Activated T-cell treated with anti-CD3 and anti-CD28 coated beads, Interleukin-2, amount 50 U/mL, for 24 hours (primary cell): ENCODE measurements around the gene OLFM4.
"Not testable (repeated sequence)": the region's sequence is repeated elsewhere in the genome, so short reads cannot be mapped to it uniquely, and the experiment has no call there.

Experiments
- DNase-seq: peaks from one replicate; pipeline ENCODE4 v3.0.0-alpha.2; 2020
- H3K27ac Mint-ChIP-seq: 2 replicates; pipeline ENCODE4 v1.8.0; 2020; ENCODE audit warnings: mild to moderate bottlenecking, mixed read lengths
- H3K27me3 Mint-ChIP-seq: 2 replicates; pipeline ENCODE4 v1.8.0; 2020; ENCODE audit warnings: mixed read lengths
- H3K36me3 Mint-ChIP-seq: 2 replicates; pipeline ENCODE4 v1.8.0; 2020; ENCODE audit warnings: low read depth, mixed read lengths
- H3K4me1 Mint-ChIP-seq: 2 replicates; pipeline ENCODE4 v1.8.0; 2020; ENCODE audit warnings: low read depth, mixed read lengths
- H3K4me3 Mint-ChIP-seq: 2 replicates; pipeline ENCODE4 v1.8.0; 2020; ENCODE audit warnings: mild to moderate bottlenecking, moderate library complexity, mixed read lengths
- H3K9me3 Mint-ChIP-seq: 2 replicates; pipeline ENCODE4 v1.8.0; 2020; ENCODE audit warnings: mixed read lengths

Gene OLFM4

DNA sequence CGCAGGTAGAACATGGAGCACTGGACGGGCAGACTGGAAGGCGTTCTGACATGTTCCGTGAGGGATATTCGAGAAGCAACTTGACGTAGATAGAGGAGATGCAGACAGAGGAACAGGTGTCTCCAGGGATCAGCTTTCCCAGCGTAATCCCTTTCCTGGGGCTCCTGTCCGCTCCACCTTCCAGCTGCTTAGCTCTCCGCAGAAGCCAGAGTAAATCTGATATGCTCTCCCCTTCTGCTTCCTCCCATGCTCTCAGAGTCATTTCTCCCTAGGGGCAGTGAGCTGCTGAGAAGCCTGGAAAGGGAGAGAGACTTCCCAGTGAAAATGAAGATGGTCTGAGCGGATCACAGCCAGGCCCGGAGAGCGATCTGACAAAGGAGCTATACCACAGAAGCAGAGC, 23.0 kb upstream of the OLFM4 start:
- Mint-ChIP-seq H3K4me1 (no peaks in the 10 kb centered on the region), H3K4me3 (no peak overlapping the region), H3K36me3 (no peaks in the 10 kb centered on the region), H3K9me3 (no peaks in the 10 kb centered on the region), H3K27me3 (peaks cover 8% of the 10 kb centered on the region), H3K27ac (no peak overlapping the region)
- no peak for DNase-seq

DNA sequence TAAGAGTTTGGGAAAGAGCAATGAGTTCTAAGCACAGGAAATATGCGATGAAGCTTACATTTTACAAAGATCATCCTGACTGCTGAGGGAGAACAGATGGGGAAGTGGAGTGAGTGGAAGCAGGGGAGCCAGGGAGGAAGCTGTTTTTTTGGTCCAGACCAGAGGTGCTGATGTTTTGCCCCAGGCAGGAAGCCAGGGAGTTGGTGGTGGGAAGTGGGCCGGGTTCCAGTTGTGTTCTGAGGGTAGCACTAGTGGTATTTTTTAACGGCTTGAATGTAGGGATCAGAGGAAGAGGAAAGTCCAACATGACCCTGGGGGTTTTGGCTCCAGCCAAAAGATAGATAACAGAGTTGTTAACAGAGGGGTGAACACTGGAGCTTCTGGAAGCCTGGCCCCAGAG, 20.7 kb upstream of the OLFM4 start:
- H3K27me3 Mint-ChIP-seq = peaks cover 8% of the 10 kb centered on the region
- H3K27ac Mint-ChIP-seq = no peak overlapping the region
- DNase-seq = no peak
- no peaks in the 10 kb centered on the region for H3K9me3 Mint-ChIP-seq
- H3K4me3 Mint-ChIP-seq = no peak overlapping the region
- no peaks in the 10 kb centered on the region for H3K4me1 Mint-ChIP-seq
- no peaks in the 10 kb centered on the region for H3K36me3 Mint-ChIP-seq

DNA sequence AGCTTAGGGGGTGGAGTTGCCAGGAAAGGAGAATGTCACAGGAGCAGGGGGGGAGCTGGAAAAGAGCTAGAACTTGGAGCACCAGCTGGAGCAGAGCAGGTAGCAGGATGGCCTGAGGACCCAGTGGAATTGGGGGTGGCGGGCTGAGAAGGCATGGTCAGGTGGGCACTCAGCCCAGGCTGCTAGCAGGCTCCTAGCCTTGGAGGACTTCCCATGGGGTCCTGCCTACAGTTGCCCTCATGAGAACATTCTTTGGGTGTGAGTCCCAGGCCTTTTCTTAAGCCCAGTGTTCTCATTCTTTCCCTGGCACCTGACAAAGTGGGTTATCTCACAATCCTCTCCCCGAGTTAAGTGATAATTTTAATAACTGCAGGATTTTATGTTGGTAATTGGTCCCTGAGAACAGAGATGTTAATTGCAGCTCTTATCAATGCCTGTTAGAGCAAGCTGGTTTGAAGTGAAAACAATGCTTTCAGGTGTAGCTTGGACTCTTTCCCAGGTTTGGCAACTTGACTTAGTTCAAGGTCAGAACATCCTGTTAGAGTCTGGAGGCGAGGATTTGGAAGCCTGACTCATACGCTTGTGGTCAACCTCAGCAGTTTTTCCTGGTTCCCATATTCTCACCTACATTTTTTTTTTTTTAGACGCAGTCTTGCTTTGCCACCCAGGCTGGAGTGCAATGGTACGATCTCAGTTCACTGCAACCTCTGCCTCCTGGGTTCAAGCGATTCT, 18.1 kb upstream of the OLFM4 start:
- H3K4me3 Mint-ChIP-seq = no peak overlapping the region
- DNase-seq = no peak

DNA sequence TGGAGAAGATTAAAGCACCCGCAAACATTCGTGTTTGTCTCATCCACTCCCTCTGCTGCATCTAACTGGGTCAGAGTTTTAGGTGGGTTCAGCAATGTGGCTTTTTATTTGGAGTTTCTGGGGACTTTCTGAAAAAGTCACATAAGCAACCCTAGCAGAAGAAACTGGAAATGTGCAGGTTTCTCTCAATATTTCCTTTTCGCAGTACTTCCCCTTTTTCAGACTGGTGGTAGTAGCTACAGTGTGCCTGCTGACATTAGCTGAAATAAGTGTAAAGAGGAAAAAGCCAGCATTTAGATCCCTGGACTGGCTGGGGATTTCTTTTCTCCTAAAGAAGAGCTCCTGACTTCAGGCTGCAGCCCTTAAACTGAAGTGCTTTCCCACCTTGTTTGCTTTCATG, 15.9 kb upstream of the OLFM4 start:
- peaks cover 12% of the 10 kb centered on the region for H3K27me3 Mint-ChIP-seq
- H3K4me3 Mint-ChIP-seq = no peak overlapping the region
- H3K27ac Mint-ChIP-seq = no peak overlapping the region
- no peaks in the 10 kb centered on the region for H3K9me3 Mint-ChIP-seq
- H3K36me3 Mint-ChIP-seq = no peaks in the 10 kb centered on the region
- DNase-seq = no peak
- H3K4me1 Mint-ChIP-seq = no peaks in the 10 kb centered on the region

More for the DNA sequence above, 18.1 kb upstream of the OLFM4 start:
- peaks cover 14% of the 10 kb centered on the region for H3K27me3 Mint-ChIP-seq
- no peaks in the 10 kb centered on the region for H3K4me1 Mint-ChIP-seq
- no peak overlapping the region for H3K27ac Mint-ChIP-seq
- H3K9me3 Mint-ChIP-seq = no peaks in the 10 kb centered on the region
- H3K36me3 Mint-ChIP-seq = no peaks in the 10 kb centered on the region

DNA sequence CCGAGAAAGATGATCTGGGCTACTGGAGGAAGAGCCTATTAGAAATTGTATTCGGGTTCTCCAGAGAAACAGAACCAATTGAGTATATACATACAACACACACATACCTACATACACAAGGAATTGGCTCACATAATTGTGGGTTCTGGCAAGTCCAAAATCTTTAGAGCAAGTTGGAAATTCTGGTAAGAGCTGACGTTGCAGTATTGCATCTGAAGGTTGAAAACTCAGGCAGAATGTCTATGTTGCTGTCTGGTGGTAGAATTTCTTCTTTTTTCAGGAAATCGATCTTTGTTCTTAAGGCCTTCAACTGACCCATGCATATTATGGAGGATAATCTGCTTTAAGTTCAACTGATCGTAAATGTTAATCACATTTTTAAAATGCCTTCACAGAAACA, 15.5 kb upstream of the OLFM4 start:
- Mint-ChIP-seq H3K4me3 (no peak overlapping the region), H3K9me3 (no peaks in the 10 kb centered on the region), H3K36me3 (no peaks in the 10 kb centered on the region), H3K27me3 (peaks cover 10% of the 10 kb centered on the region), H3K27ac (no peak overlapping the region), H3K4me1 (no peaks in the 10 kb centered on the region)
- DNase-seq = no peak

DNA sequence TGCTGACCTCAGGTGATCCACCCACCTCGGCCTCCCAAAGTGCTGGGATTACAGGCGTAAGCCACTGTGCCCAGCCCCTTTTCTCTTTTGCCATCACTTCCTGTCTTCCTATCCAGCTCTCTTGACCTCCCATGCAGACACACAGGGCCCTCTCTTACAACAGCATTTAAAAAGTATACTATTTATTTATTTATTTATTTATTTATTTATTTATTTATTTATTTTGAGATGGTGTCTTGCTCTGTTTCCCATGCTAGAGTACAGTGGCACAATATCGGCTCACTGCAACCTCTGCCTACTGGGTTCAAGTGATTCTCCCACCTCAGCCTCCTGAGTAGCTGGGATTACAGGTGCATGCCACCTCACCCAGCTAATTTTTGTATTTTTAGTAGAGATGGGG, 14.6 kb upstream of the OLFM4 start:
- DNase-seq, H3K9me3 Mint-ChIP-seq, H3K27me3 Mint-ChIP-seq, H3K36me3 Mint-ChIP-seq, H3K27ac Mint-ChIP-seq, H3K4me1 Mint-ChIP-seq, H3K4me3 Mint-ChIP-seq: not testable (repeated sequence)

DNA sequence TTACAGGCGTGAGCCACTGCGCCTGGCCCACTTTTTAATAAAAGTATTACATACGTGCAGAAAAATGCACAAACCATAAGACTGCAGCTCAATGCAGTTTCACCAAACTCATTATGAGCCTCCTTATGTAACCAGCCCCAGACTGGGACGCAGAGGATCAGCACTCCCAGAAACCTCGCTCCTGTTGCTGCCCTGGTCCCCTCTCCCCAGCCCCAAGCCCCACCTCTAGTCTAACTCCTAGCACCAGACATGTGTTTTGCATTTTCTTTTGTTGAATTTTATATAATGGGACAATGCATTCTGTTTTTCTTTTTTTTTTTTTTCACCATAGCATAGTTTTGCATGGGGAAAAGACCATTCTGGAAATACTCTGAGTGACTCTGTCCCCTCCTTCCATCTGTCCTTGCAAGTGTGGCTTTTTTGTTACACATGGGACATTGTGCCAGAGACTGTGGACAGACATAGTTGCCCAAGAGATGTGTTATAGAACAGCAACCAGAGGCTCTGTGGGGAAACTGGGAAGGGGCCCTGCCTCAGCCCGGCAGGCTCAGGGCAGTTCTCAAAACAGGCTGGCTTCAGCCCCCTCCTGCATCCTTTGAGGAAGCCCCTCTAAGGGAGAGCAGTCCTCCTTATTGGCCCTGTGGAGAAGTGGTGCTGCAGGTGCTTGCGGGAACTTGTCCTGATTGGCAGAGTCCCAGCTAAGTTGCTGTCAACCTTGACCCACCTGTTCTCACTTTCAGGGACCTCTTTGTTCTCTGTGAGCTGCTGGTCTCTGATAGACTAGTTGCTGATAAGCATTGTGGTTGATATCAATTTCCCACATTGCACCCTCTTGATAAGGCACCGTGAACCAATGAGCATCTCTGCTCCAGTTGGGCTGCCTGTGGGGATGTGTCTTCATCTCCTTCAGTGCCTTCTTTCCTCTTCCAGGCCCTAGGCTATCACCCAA, 13.8 kb upstream of the OLFM4 start:
- H3K4me3 Mint-ChIP-seq = no peak overlapping the region
- DNase-seq = no peak
- no peaks in the 10 kb centered on the region for H3K9me3 Mint-ChIP-seq
- H3K27me3 Mint-ChIP-seq = peaks cover 10% of the 10 kb centered on the region
- no peaks in the 10 kb centered on the region for H3K36me3 Mint-ChIP-seq
- no peaks in the 10 kb centered on the region for H3K4me1 Mint-ChIP-seq
- no peak overlapping the region for H3K27ac Mint-ChIP-seq

DNA sequence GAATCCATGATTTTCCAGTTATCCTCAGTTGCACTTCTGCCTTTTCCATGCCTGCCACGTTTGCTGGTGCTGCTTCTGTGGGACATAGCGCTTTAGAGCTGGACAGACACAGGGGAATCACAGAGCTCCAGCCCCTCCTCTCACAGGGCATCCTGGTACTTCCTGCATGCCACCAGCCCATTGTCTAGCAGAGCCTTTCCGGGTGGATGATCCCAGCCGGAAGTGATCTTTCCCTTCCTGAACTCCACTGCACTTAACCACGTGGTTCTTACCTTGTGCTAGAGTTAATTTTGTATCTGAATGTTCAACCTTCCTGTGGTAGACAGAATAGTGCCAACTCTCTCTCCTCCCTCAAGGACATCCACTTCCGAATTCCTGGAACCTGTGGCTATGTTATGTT, 12.6 kb upstream of the OLFM4 start:
- no peak for DNase-seq
- Mint-ChIP-seq H3K4me3 (no peak overlapping the region), H3K27me3 (peaks cover 10% of the 10 kb centered on the region), H3K4me1 (no peaks in the 10 kb centered on the region), H3K27ac (no peak overlapping the region), H3K36me3 (no peaks in the 10 kb centered on the region), H3K9me3 (no peaks in the 10 kb centered on the region)

DNA sequence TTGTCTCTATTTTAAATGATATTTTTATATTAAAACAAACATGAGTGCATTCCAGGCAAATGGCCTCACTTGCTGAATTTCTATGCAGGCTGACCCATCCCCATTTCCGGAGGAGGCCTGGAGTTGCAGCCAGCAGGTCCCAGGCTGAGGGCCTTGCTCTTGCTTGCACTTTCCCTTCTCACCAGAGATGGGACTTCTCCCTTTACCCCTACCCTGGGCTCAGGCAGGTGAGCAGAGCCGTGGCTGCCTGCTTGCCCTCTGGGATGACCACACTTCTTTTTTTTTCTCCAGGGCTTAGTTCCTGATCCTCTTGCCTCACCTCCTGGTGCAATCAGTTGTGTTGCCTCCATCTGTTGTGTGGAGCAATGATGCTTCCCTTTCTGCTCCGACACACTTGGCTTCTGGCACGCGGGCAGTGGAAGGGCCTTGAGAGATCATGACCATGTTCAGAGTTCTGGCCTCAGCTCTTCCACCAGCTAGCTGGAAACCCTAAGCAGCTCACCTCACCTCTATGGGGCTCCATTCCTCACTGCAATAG, 11.1 kb upstream of the OLFM4 start:
- H3K4me3 Mint-ChIP-seq = no peak overlapping the region

DNA sequence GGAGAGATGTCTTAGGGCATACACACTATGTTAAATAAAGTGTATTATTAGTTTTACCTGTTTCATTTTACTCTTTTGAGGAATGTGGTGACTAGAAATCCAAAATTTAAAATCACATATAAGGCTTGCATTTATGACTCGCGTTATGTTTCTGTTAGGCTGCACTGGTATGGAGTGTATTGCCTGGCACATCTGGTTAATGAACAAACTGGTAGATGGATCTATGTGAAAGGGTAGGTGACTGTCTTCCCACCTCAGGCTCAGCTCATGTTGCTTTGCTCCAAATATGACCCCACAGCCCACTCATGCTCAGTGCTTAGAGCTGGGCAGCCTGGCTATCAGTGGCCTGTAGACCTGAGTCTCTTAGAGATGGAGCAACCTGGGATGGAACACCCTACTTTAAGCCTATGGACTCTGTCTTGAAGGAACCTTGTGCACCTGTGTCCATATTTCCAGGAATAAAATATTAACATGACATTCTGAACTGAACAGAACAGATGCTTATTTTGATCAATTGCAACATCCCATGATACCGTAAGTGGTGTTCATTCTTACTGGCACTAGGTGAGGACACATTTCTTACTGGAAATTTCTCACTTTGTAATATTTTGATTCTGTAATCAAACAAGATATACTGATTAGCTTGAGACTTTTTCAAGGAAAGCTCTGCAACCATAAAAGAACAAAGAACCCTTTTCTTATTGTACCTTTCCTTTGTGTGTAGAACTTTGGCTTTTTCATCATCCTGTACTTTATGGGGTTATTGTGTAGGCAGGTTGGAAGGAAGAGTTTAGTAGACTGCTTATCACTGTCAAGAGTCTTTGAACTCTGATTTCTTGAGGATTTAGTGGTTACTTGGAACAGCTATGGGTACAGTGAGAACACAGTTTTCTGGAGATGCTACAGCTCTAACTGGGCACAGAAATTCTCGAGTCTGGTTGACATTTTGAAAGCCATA, 9.6 kb upstream of the OLFM4 start:
- DNase-seq = no peak
- Mint-ChIP-seq H3K27ac (no peak overlapping the region), H3K4me1 (no peaks in the 10 kb centered on the region), H3K4me3 (no peak overlapping the region), H3K36me3 (no peaks in the 10 kb centered on the region), H3K27me3 (peaks cover 4% of the 10 kb centered on the region), H3K9me3 (no peaks in the 10 kb centered on the region)

More for the DNA sequence above, 11.1 kb upstream of the OLFM4 start:
- no peaks in the 10 kb centered on the region for H3K9me3 Mint-ChIP-seq
- no peak overlapping the region for H3K27ac Mint-ChIP-seq
- H3K4me1 Mint-ChIP-seq = no peaks in the 10 kb centered on the region
- H3K36me3 Mint-ChIP-seq = no peaks in the 10 kb centered on the region
- peaks cover 10% of the 10 kb centered on the region for H3K27me3 Mint-ChIP-seq
- DNase-seq = no peak

DNA sequence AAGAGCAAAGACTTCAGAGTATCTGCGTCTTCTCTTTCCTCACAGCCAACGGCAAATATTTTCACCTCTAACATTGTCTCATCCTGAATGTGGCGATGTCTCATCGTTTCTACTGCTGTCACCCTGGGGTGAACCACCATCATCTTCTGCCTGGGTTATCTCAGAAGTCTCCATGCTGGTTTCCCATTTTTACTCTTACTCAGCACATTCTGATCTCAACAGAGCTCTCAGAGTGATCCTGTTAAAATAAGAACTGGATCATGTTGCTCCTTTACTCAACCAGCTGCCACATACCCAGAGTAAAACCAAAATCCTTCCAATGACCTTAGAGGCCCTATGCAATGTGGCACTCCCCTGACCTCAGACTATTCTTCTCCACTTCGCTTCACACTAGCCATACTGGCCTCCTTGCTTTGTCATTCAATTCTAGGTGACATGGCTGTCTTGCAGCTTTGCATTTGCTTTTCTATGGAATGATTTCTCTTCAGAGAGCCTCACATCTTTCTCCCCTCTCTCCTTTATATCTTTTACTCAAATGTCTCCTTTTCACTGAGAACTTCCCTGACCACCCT, 7.8 kb upstream of the OLFM4 start:
- Mint-ChIP-seq H3K4me1 (no peaks in the 10 kb centered on the region), H3K27ac (no peak overlapping the region), H3K36me3 (no peaks in the 10 kb centered on the region), H3K4me3 (no peak overlapping the region), H3K9me3 (no peaks in the 10 kb centered on the region), H3K27me3 (no peaks in the 10 kb centered on the region)
- DNase-seq = no peak

DNA sequence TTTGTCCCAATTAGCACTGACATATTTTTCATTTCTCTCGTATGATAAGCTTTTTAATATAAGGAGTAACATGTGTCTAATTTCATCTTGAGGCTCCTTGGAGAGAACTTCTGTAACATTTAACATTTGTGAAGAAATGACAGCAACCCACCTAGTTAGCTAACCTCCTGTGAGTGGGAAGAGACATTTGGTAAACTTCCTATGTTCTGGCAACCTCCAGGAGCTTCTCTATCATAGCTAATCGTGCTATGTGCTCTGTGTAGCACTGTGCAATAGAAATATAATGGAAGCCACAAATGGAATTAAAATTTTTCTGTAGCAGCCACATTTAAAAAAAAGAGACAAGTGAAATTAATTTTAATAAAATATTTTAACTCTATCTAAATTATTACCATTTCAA, 5.4 kb upstream of the OLFM4 start:
- H3K4me3 Mint-ChIP-seq = no peak overlapping the region
- no peaks in the 10 kb centered on the region for H3K9me3 Mint-ChIP-seq
- H3K4me1 Mint-ChIP-seq = no peaks in the 10 kb centered on the region
- H3K27me3 Mint-ChIP-seq = peaks cover 2% of the 10 kb centered on the region
- no peak for DNase-seq
- H3K27ac Mint-ChIP-seq = no peak overlapping the region
- H3K36me3 Mint-ChIP-seq = no peaks in the 10 kb centered on the region

DNA sequence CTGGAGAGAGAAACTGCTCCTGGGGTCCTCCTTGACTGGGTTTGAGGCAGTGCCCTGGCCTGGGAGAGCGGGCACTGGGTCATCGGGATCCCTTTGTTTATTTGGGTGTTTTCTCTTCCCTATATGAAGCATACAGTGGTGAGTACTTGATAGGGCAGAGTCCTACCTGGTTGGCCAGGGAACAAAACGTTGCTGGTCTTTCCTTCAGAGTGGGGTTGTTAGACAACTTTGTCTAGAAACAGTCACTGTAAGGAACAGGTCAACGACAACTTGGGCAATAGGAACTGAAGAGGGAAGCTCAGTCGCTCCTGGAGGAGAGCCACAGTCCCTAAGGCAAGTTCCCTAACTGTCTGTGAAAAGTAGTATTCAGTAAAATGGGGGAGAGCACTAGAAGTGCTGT, 550 bp upstream of the OLFM4 start:
- Mint-ChIP-seq H3K27ac (no peak overlapping the region), H3K4me3 (no peak overlapping the region), H3K36me3 (no peaks in the 10 kb centered on the region), H3K27me3 (peaks cover 2% of the 10 kb centered on the region), H3K9me3 (no peaks in the 10 kb centered on the region), H3K4me1 (no peaks in the 10 kb centered on the region)
- DNase-seq = no peak

DNA sequence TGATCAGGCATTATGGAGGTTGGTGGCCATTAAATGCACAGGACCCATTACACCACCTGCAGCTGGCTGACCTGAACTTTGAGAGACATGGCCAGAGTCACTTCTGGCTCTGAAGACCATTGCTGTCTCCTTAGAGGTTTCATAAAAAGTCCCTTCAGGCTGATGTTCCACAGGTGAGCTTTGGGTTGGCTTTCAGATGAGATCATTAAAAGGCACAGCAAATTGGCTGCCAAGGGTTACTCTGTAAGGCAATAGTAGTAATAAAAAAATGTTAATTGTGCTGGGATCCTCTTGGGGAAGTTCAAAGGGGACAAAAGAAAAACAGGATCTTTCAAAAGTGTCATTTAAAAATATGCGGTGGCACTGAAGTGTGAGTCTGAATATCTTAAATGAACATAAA, 4.2 kb downstream of the OLFM4 start:
- H3K4me3 Mint-ChIP-seq = no peak overlapping the region
- no peaks in the 10 kb centered on the region for H3K9me3 Mint-ChIP-seq
- H3K4me1 Mint-ChIP-seq = no peaks in the 10 kb centered on the region
- H3K27me3 Mint-ChIP-seq = no peaks in the 10 kb centered on the region
- no peak overlapping the region for H3K27ac Mint-ChIP-seq
- H3K36me3 Mint-ChIP-seq = no peaks in the 10 kb centered on the region
- no peak for DNase-seq
